ENCODE measurements around the gene ITPR3.

GRCh38 chr6:33738153-33738552, 117.0 kb downstream of the ITPR3 start:
- no peak for TF ChIP-seq CTCF (conservative IDR thresholded peaks at IDR 0.05)
- no peak for TF ChIP-seq ZFX (IDR thresholded peaks at IDR 0.05)

Measured in C4-2B (cell line).